GM12878 (cell line): ENCODE data around the gene CLIP2. TPM values are rescaled to one million over a fixed set of nuclear protein-coding genes. Genes with fewer than 3 reads are reported as not detected.

Experiments used
- ATAC-seq: fragments of 200-7000 bp; cut with Tn5 transposase; 3 replicates; pipeline ENCODE4 v1.9.1; 2020; ENCODE audit warnings: mild to moderate bottlenecking, moderate library complexity
- BruUV-seq: library from RNA; stranded (reverse); fragments of 400-500 nt; replicated peaks from 2 replicates; lab custom pipeline; 2021; lab: Mats Ljungman, UMichigan
- CTCF ChIA-PET: fragments of 300-600 bp; sonication (Branson Sonifier 250); formaldehyde crosslinking; extraction: SDS; loops from one replicate; lab custom pipeline; 2021; ENCODE audit warnings: inconsistent platforms; lab: Yijun Ruan, JAX
- POLR2A ChIA-PET: fragments of 350-600 bp; formaldehyde crosslinking; extraction: SDS; loops from one replicate; lab custom pipeline; 2021; ENCODE audit warnings: inconsistent platforms; lab: Charles Lee
- RAD21 ChIA-PET: fragments of 300-600 bp; sonication (Branson Sonifier 250); formaldehyde crosslinking; loops from one replicate; lab custom pipeline; 2023; ENCODE audit warnings: antibody characterized with exemption; ENCODE audit not compliant: unreplicated experiment; lab: Charles Lee
- SMC1A ChIA-PET: fragments of 300-600 bp; sonication (Branson Sonifier 250); formaldehyde crosslinking; loops from one replicate; lab custom pipeline; 2023; ENCODE audit not compliant: unreplicated experiment, uncharacterized antibody; lab: Charles Lee
- DNase-seq: peaks from one replicate; pipeline ENCODE4 v3.0.0-alpha.2; 2011; ENCODE audit warnings: low read depth, low spot score
- FAIRE-seq: peaks from 3 replicates; lab custom pipeline; 2011; peaks lifted over from hg19 to GRCh38; lab: Jason Lieb, UNC
- H2AFZ ChIP-seq: 2 replicates; pipeline ENCODE4 v1.6.0; 2011; ENCODE audit warnings: low read depth, low read length, control low read depth; ENCODE audit not compliant: control insufficient read depth
- H3K27ac ChIP-seq: 2 replicates; pipeline ENCODE4 v1.5.1; 2011; ENCODE audit warnings: control low read depth; ENCODE audit not compliant: control insufficient read depth, insufficient read depth
- H3K27me3 ChIP-seq, 2 experiments: replicated peaks in 1 of 2; 2 replicates each; pipeline versions ENCODE4 v1.6.0 to v1.6.1; 2011; ENCODE audit warnings: low read length in 1 of 2; ENCODE audit not compliant: control insufficient read depth in 2 of 2, insufficient read depth in 2 of 2
- H3K36me3 ChIP-seq, 2 experiments: 2 replicates each; pipeline ENCODE4 v1.5.1; 2011; ENCODE audit warnings: low read length in 1 of 2; ENCODE audit not compliant: control insufficient read depth in 2 of 2, insufficient read depth in 2 of 2
- H3K4me1 ChIP-seq: 2 replicates; pipeline ENCODE4 v1.6.1; 2011; ENCODE audit warnings: mild to moderate bottlenecking, low read length, moderate library complexity, mixed read lengths; ENCODE audit not compliant: control insufficient read depth, insufficient read depth
- H3K4me2 ChIP-seq: 2 replicates; pipeline ENCODE4 v1.6.0; 2011; ENCODE audit warnings: control low read depth; ENCODE audit not compliant: control insufficient read depth, insufficient read depth
- H3K4me3 ChIP-seq: fragments of 200-600 bp; sonication (generic); 2 replicates; pipeline ENCODE4 v1.5.1; 2016
- H3K79me2 ChIP-seq: 2 replicates; pipeline ENCODE4 v1.6.0; 2011; ENCODE audit warnings: low read length; ENCODE audit not compliant: control insufficient read depth, insufficient read depth
- H3K9ac ChIP-seq: 2 replicates; pipeline ENCODE4 v1.8.0; 2011; ENCODE audit warnings: low read length, control low read depth, mixed read lengths; ENCODE audit not compliant: control insufficient read depth, insufficient read depth
- H3K9me3 ChIP-seq: replicated peaks from 3 replicates; pipeline ENCODE4 v1.5.1; 2011; ENCODE audit warnings: mild to moderate bottlenecking, low read length; ENCODE audit not compliant: control insufficient read depth, insufficient read depth
- H4K20me1 ChIP-seq: 2 replicates; pipeline ENCODE4 v1.6.0; 2011; ENCODE audit not compliant: control insufficient read depth, insufficient read depth
- BACH1 ChIP-seq: fragments of 450-650 bp; IDR thresholded peaks from 2 replicates; pipeline ENCODE4 v1.6.1; 2017; ENCODE audit warnings: mild to moderate bottlenecking, borderline replicate concordance
- CEBPZ ChIP-seq: fragments of 150-350 bp; IDR thresholded peaks from 2 replicates; pipeline ENCODE4 v1.6.1; 2016; ENCODE audit warnings: low read depth, low read length
- CHD2 ChIP-seq: IDR thresholded peaks from 2 replicates; pipeline ENCODE4 v1.6.1; 2011; ENCODE audit warnings: low read depth, low read length, improper control_type of control experiment, borderline replicate concordance
- CREB1 ChIP-seq: IDR thresholded peaks from 2 replicates; pipeline ENCODE4 v1.6.1; 2012; ENCODE audit warnings: low read depth, mild to moderate bottlenecking, inconsistent platforms
- DPF2 ChIP-seq: fragments of 450-650 bp; IDR thresholded peaks from 2 replicates; pipeline ENCODE4 v1.6.1; 2017; ENCODE audit warnings: mild to moderate bottlenecking
- IRF4 ChIP-seq: IDR thresholded peaks from 2 replicates; pipeline ENCODE4 v1.6.1; 2011; ENCODE audit warnings: low read depth, low read length
- MTA3 ChIP-seq: IDR thresholded peaks from 2 replicates; pipeline ENCODE4 v1.6.1; 2012; ENCODE audit warnings: low read length, inconsistent platforms, borderline replicate concordance
- NR2C2 ChIP-seq: IDR thresholded peaks from 2 replicates; pipeline ENCODE4 v1.6.1; 2011; ENCODE audit warnings: borderline replicate concordance, low read depth; ENCODE audit not compliant: control insufficient read depth, insufficient read length
- PBX3 ChIP-seq: IDR thresholded peaks from 2 replicates; pipeline ENCODE4 v1.6.1; 2011; ENCODE audit warnings: mild to moderate bottlenecking, low read depth, low read length, moderate library complexity; ENCODE audit not compliant: insufficient replicate concordance
- PRDM15 ChIP-seq: fragments of 450-650 bp; formaldehyde crosslinking; IDR thresholded peaks from 2 replicates; pipeline ENCODE4 v1.4.0; 2020; ENCODE audit warnings: mild to moderate bottlenecking, moderate library complexity
- ZZZ3 ChIP-seq: IDR thresholded peaks from 2 replicates; pipeline ENCODE4 v1.6.1; 2011; ENCODE audit warnings: low read depth; ENCODE audit not compliant: control insufficient read depth, insufficient read length
- WGBS: methylation state at CpG from one replicate; pipeline ENCODE4 v1.1.6; 2016; ENCODE audit warnings: low lambda C conversion rate; ENCODE audit not compliant: insufficient replicate concordance, insufficient coverage; ENCODE audit errors: missing lambda C conversion rate; 5-methylcytosine and 5-hydroxymethylcytosine counted together
- in situ Hi-C: fragments of 300-500 bp; cut with MboI; formaldehyde crosslinking; loops from 9 replicates; pipeline ENCODE4 v1.14.3; 2018; ENCODE audit warnings: mixed read lengths
- intact Hi-C: fragments of 100-400 bp; cut with micrococcal nuclease; formaldehyde crosslinking; loops from one replicate; pipeline ENCODE4 v1.14.2; 2022; ENCODE audit not compliant: unreplicated experiment
- polyA plus RNA-seq, 11 experiments: library from polyadenylated mRNA; depleted of rRNA in 4 of 11; unstranded in 6 of 11; stranded (reverse) in 5 of 11; fragments of >200 nt; fragmentation: Nextera tagmentation in 4 of 11; fragmentation: Illumina TruSeq in 1 of 11; extraction: Ambion mirVana in 4 of 11; extraction: Trizol in 1 of 11; gene quantifications; 1 replicate in 1 of 11; 2 replicates in 10 of 11; pipeline versions ENCODE4 v1.2.1 to v1.2.3, GENCODE V29; 2011 to 2016; ENCODE audit warnings: inconsistent platforms in 2 of 11, missing spikeins in 2 of 11, low read depth in 1 of 11
- total RNA-seq, 4 experiments: library from RNA; depleted of rRNA in 3 of 4; stranded (reverse); fragments of >200 nt in 3 of 4; fragmentation: Illumina TruSeq in 1 of 4; extraction: Trizol in 1 of 4; gene quantifications; 2 replicates each; pipeline versions ENCODE4 v1.2.1 to v1.2.3, GENCODE V29; 2013 to 2021

Gene CLIP2
- total and polyA plus RNA-seq, 10 of the 15 experiments (the other 5 are each of a cell fraction or from before 2014, with no cell fraction given), result 0.26 to 56.3 (median 21.0) TPM

- WGBS, result 96% methylated on average over 6 of the region's 6 CpGs
Observed at GRCh38 chr7:74248156-74248555, 41.1 kb upstream of the CLIP2 start.

More at GRCh38 chr7:74248156-74248555, 41.1 kb upstream of the CLIP2 start:
- intact Hi-C loops, result no loop called here
- Histone ChIP-seq H2AFZ (no peak overlapping the region), H3K36me3 (peaks cover 12 to 25% of the 10 kb centered on the region in 2 experiments), H3K79me2 (peaks cover 18% of the 10 kb centered on the region), H3K9me3 (no peaks in the 10 kb centered on the region), H4K20me1 (no peaks in the 10 kb centered on the region), H3K4me3 (no peak overlapping the region), H3K9ac (no peak overlapping the region), H3K27me3 (no peaks in the 10 kb centered on the region), H3K4me1 (peaks cover 5% of the 10 kb centered on the region; the same call in 1 of the 2 replicates), H3K4me2 (no peak overlapping the region), H3K27ac (no peak overlapping the region)
- BruUV-seq, result no TSS peak
- POLR2A ChIA-PET, result no interaction called here
- RAD21 ChIA-PET, result interaction anchor here (1.8 kb wide), 1 partner anchor 18 kb away, joined by 4 read pairs; no protein-coding TSS in a partner anchor
- TF ChIP-seq IRF4, result no peak
- no peak for TF ChIP-seq CEBPZ
- no peak for TF ChIP-seq CHD2
- TF ChIP-seq CREB1, result no peak
- no peak for TF ChIP-seq BACH1
- no peak for TF ChIP-seq DPF2
- no peak for TF ChIP-seq PRDM15
- no peak for TF ChIP-seq ZZZ3
- TF ChIP-seq NR2C2, result no peak
- no peak for TF ChIP-seq MTA3
- no peak for TF ChIP-seq PBX3
- in situ Hi-C loops, result no loop called here
- CTCF ChIA-PET, result no interaction called here
- DNase-seq (no peak), ATAC-seq (no peak), FAIRE-seq (no peak)
- SMC1A ChIA-PET, result no interaction called here
